H9 (cell line): ENCODE data around the gene CD80. TPM values are rescaled to one million over a fixed set of nuclear protein-coding genes. Genes with fewer than 3 reads are reported as not detected.

Experiments
- DNase-seq: peaks from one replicate; pipeline ENCODE4 v3.0.0-alpha.2; 2017
- H2AFZ ChIP-seq: one replicate; pipeline ENCODE4 v1.6.1; 2013; ENCODE audit warnings: mild to moderate bottlenecking, low read length, control low read depth, moderate library complexity
- H2AK5ac ChIP-seq: 2 replicates; pipeline ENCODE4 v1.6.1; 2013; ENCODE audit warnings: low read length, control low read depth, mixed read lengths; ENCODE audit not compliant: insufficient read length
- H2BK120ac ChIP-seq: one replicate; pipeline ENCODE4 v1.6.1; 2013; ENCODE audit warnings: low read depth, mild to moderate bottlenecking, low read length, control low read depth, inconsistent platforms; ENCODE audit not compliant: poor library complexity, severe bottlenecking
- H2BK12ac ChIP-seq: 2 replicates; pipeline ENCODE4 v1.6.1; 2013; ENCODE audit warnings: low read length, control low read depth, mixed read lengths, low read depth; ENCODE audit not compliant: insufficient read length
- H2BK15ac ChIP-seq: 2 replicates; pipeline ENCODE4 v1.6.1; 2013; ENCODE audit warnings: low read depth, low read length, control low read depth
- H2BK20ac ChIP-seq: one replicate; pipeline ENCODE4 v1.6.1; 2013; ENCODE audit warnings: low read depth, mild to moderate bottlenecking, low read length, control low read depth, inconsistent platforms; ENCODE audit not compliant: poor library complexity, severe bottlenecking
- H2BK5ac ChIP-seq: 2 replicates; pipeline ENCODE4 v1.6.1; 2013; ENCODE audit warnings: low read length, control low read depth, mixed read lengths; ENCODE audit not compliant: insufficient read length
- H3K14ac ChIP-seq: 2 replicates; pipeline ENCODE4 v1.6.1; 2013; ENCODE audit warnings: low read length, control low read depth; ENCODE audit not compliant: insufficient read depth
- H3K18ac ChIP-seq: 2 replicates; pipeline ENCODE4 v1.6.1; 2013; ENCODE audit warnings: low read depth, mild to moderate bottlenecking, mixed read lengths, low read length, control low read depth; ENCODE audit not compliant: insufficient read length
- H3K23ac ChIP-seq: 2 replicates; pipeline ENCODE4 v1.6.1; 2013; ENCODE audit warnings: low read length, control low read depth, mixed read lengths, low read depth; ENCODE audit not compliant: insufficient read length
- H3K23me2 ChIP-seq: 2 replicates; pipeline ENCODE4 v1.6.1; 2013; ENCODE audit warnings: low read depth, mild to moderate bottlenecking, mixed read lengths, low read length, control low read depth; ENCODE audit not compliant: insufficient read length, poor library complexity, severe bottlenecking
- H3K27ac ChIP-seq: 2 replicates; pipeline ENCODE4 v1.5.1; 2013; ENCODE audit warnings: low read length, control low read depth, mixed read lengths, low read depth; ENCODE audit not compliant: insufficient read length
- H3K27me3 ChIP-seq: 2 replicates; pipeline ENCODE4 v1.6.1; 2013; ENCODE audit warnings: low read length, control low read depth, inconsistent platforms; ENCODE audit not compliant: insufficient read depth
- H3K4ac ChIP-seq: 2 replicates; pipeline ENCODE4 v1.6.1; 2013; ENCODE audit warnings: low read depth, mild to moderate bottlenecking, control low read depth, inconsistent platforms, low read length, moderate library complexity
- H3K4me1 ChIP-seq: 2 replicates; pipeline ENCODE4 v1.6.1; 2013; ENCODE audit warnings: low read length, control low read depth, inconsistent platforms; ENCODE audit not compliant: insufficient read depth
- H3K4me2 ChIP-seq: 2 replicates; pipeline ENCODE4 v1.6.1; 2013; ENCODE audit warnings: low read length, control low read depth, mixed read lengths; ENCODE audit not compliant: insufficient read length, insufficient read depth
- H3K56ac ChIP-seq: 2 replicates; pipeline ENCODE4 v1.6.1; 2013; ENCODE audit warnings: low read depth, mild to moderate bottlenecking, mixed read lengths, low read length, control low read depth; ENCODE audit not compliant: insufficient read length
- H3K79me1 ChIP-seq: 2 replicates; pipeline ENCODE4 v1.6.1; 2013; ENCODE audit warnings: low read depth, mild to moderate bottlenecking, moderate library complexity, low read length, control low read depth, inconsistent platforms; ENCODE audit not compliant: insufficient read depth, poor library complexity, severe bottlenecking
- H3K79me2 ChIP-seq: 2 replicates; pipeline ENCODE4 v1.6.1; 2013; ENCODE audit warnings: low read length, control low read depth, inconsistent platforms; ENCODE audit not compliant: insufficient read depth
- H3K9ac ChIP-seq: 2 replicates; pipeline ENCODE4 v1.6.1; 2013; ENCODE audit warnings: low read length, control low read depth, mixed read lengths; ENCODE audit not compliant: insufficient read length; ENCODE audit errors: extremely low read depth
- H3K9me3 ChIP-seq: one replicate; pipeline ENCODE4 v1.6.1; 2013; ENCODE audit warnings: low read depth, low read length, inconsistent platforms; ENCODE audit not compliant: control insufficient read depth
- H3T11ph ChIP-seq: one replicate; pipeline ENCODE4 v1.6.1; 2013; ENCODE audit warnings: mild to moderate bottlenecking, low read length, control low read depth, inconsistent platforms
- H4K20me1 ChIP-seq: one replicate; pipeline ENCODE4 v1.6.1; 2013; ENCODE audit not compliant: control insufficient read depth, insufficient read length, insufficient read depth
- H4K5ac ChIP-seq: 2 replicates; pipeline ENCODE4 v1.6.1; 2013; ENCODE audit warnings: low read depth, mild to moderate bottlenecking, mixed read lengths, low read length, control low read depth; ENCODE audit not compliant: insufficient read length
- H4K8ac ChIP-seq: replicated peaks from 2 replicates; pipeline ENCODE4 v1.6.1; 2013; ENCODE audit warnings: low read length, control low read depth, mixed read lengths, low read depth; ENCODE audit not compliant: insufficient read length
- H4K91ac ChIP-seq: 2 replicates; pipeline ENCODE4 v1.6.1; 2013; ENCODE audit warnings: low read depth, mild to moderate bottlenecking, moderate library complexity, mixed read lengths, low read length, control low read depth; ENCODE audit not compliant: insufficient read length
- H3K27ac Mint-ChIP-seq, 3 experiments: 2 replicates in 2 of 3; 3 replicates in 1 of 3; pipeline ENCODE4 v1.8.0; 2020 to 2021; ENCODE audit warnings: mixed read lengths in 3 of 3, mild to moderate bottlenecking in 1 of 3, moderate library complexity in 1 of 3
- H3K27me3 Mint-ChIP-seq: 2 replicates; pipeline ENCODE4 v1.8.0; 2021; ENCODE audit warnings: low read depth, mild to moderate bottlenecking, moderate library complexity, mixed read lengths
- H3K36me3 Mint-ChIP-seq, 3 experiments: 2 replicates in 2 of 3; 3 replicates in 1 of 3; pipeline ENCODE4 v1.8.0; 2020 to 2021; ENCODE audit warnings: low read depth in 3 of 3, mixed read lengths in 3 of 3; ENCODE audit not compliant: insufficient read depth in 1 of 3
- H3K4me1 Mint-ChIP-seq, 2 experiments: 2 replicates each; pipeline ENCODE4 v1.8.0; 2020; ENCODE audit warnings: mixed read lengths in 2 of 2
- H3K4me3 Mint-ChIP-seq, 2 experiments: 2 replicates in 1 of 2; 3 replicates in 1 of 2; pipeline ENCODE4 v1.8.0; 2020 to 2021; ENCODE audit warnings: mild to moderate bottlenecking in 2 of 2, mixed read lengths in 2 of 2, moderate library complexity in 1 of 2
- H3K9me3 Mint-ChIP-seq, 2 experiments: 2 replicates in 1 of 2; 3 replicates in 1 of 2; pipeline ENCODE4 v1.8.0; 2020; ENCODE audit warnings: mild to moderate bottlenecking in 2 of 2, mixed read lengths in 2 of 2, moderate library complexity in 1 of 2
- WGBS: extraction: QIAGEN DNeasy Blood & Tissue Kit; methylation state at CpG from one replicate; pipeline ENCODE4 v1.1.7; 2013; ENCODE audit warnings: missing lambda C conversion rate, low lambda C conversion rate, mixed read lengths; ENCODE audit not compliant: insufficient read length; ENCODE audit errors: extremely low coverage; 5-methylcytosine and 5-hydroxymethylcytosine counted together
- total RNA-seq: library from RNA; stranded (reverse); gene quantifications from 2 replicates; pipeline ENCODE4 v1.2.1, GENCODE V29; 2021
- TF ChIP-seq, protein P1 (sequence below): fragments of 200-600 bp; sonication (generic); conservative IDR thresholded peaks from 3 replicates; pipeline ENCODE4 v1.8.0; 2021; ENCODE audit warnings: antibody characterized with exemption, mild to moderate bottlenecking

CD80 gene
- total RNA-seq, 1 experiment from 2014 or later, result not detected

DNA sequence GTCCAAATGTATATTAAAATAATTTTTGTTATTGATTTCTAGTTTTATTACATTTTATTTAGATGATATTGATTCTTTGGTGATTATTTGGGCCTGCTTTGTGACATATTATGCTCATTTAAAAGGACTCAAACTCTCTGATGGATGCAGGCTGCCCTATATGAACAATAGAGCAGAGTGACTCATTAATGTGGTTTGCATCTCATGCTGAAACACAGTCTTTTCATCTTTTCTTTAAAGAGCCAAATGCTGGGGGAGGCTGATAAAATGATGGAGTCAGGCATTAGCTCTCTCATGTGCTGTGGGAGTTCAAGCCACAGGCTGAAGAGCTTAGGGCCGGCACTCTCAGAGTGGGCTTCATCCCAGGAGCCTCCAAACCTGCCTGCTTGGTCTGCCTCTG is 45.5 kb upstream of the CD80 start:
- no peak overlapping the region for H2BK12ac ChIP-seq
- H4K20me1 ChIP-seq, result no peaks in the 10 kb centered on the region
- H3K27ac ChIP-seq, result no peak overlapping the region
- Mint-ChIP-seq H3K36me3 (no peaks in the 10 kb centered on the region), H3K9me3 (no peaks in the 10 kb centered on the region), H3K4me1 (peaks cover 10 to 13% of the 10 kb centered on the region in 2 experiments), H3K27ac (no peak overlapping the region), H3K4me3 (no peak overlapping the region), H3K27me3 (no peaks in the 10 kb centered on the region)
- no peak overlapping the region for H2AFZ ChIP-seq
- no peak overlapping the region for H2BK15ac ChIP-seq
- no peak overlapping the region for H3K9ac ChIP-seq
- H2BK20ac ChIP-seq, result no peak overlapping the region
- no peak for DNase-seq
- no peaks in the 10 kb centered on the region for H3K9me3 ChIP-seq
- no peak overlapping the region for H3K14ac ChIP-seq
- H3K56ac ChIP-seq, result no peak overlapping the region
- no peak overlapping the region for H2BK5ac ChIP-seq
- no peaks in the 10 kb centered on the region; the same call in 1 of the 2 replicates for H3K4me1 ChIP-seq
- H3K23me2 ChIP-seq, result no peaks in the 10 kb centered on the region
- no peaks in the 10 kb centered on the region for H3K79me2 ChIP-seq
- H3K4me2 ChIP-seq, result no peak overlapping the region
- TF ChIP-seq, protein P1, sequence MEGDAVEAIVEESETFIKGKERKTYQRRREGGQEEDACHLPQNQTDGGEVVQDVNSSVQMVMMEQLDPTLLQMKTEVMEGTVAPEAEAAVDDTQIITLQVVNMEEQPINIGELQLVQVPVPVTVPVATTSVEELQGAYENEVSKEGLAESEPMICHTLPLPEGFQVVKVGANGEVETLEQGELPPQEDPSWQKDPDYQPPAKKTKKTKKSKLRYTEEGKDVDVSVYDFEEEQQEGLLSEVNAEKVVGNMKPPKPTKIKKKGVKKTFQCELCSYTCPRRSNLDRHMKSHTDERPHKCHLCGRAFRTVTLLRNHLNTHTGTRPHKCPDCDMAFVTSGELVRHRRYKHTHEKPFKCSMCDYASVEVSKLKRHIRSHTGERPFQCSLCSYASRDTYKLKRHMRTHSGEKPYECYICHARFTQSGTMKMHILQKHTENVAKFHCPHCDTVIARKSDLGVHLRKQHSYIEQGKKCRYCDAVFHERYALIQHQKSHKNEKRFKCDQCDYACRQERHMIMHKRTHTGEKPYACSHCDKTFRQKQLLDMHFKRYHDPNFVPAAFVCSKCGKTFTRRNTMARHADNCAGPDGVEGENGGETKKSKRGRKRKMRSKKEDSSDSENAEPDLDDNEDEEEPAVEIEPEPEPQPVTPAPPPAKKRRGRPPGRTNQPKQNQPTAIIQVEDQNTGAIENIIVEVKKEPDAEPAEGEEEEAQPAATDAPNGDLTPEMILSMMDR, result no peak
- no peak overlapping the region for H2BK120ac ChIP-seq
- no peak overlapping the region for H4K5ac ChIP-seq
- H3T11ph ChIP-seq, result no peak overlapping the region
- no peak overlapping the region for H2AK5ac ChIP-seq
- no peaks in the 10 kb centered on the region for H3K79me1 ChIP-seq
- H3K18ac ChIP-seq, result no peak overlapping the region
- H4K8ac ChIP-seq, result no peak overlapping the region
- no peak overlapping the region for H3K4ac ChIP-seq
- H4K91ac ChIP-seq, result no peak overlapping the region
- peaks cover 2% of the 10 kb centered on the region; the same call in 1 of the 2 replicates for H3K27me3 ChIP-seq
- no CpG with 5 or more reads among the region's 1 CpG for WGBS
- H3K23ac ChIP-seq, result no peak overlapping the region
